ENCODE results near the gene TENM3. TPM values are rescaled to one million over a fixed set of nuclear protein-coding genes. Genes with fewer than 3 reads are reported as not detected.

The TENM3 gene
- total and polyA plus RNA-seq, 10 of the 15 experiments (the other 5 are each of a cell fraction or from before 2014, with no cell fraction given), result 0.01 to 1.7 (median 0.08) TPM; not detected in 2

GRCh38 chr4:182758273-182758672 lies 515.1 kb downstream of the TENM3 start:
- intact Hi-C loops (cut with micrococcal nuclease; ENCODE audit: unreplicated experiment) (no loop called here), in situ Hi-C loops (cut with MboI) (no loop called here)
- H2AFZ ChIP-seq (ENCODE audit: control insufficient read depth, low read depth, low read length), result no peak overlapping the region
- no TSS peak for BruUV-seq (replicated peaks)
- H3K4me2 ChIP-seq (ENCODE audit: control insufficient read depth, insufficient read depth), result no peak overlapping the region
- DNase-seq (ENCODE audit: low read depth, low spot score) (no peak), FAIRE-seq (no peak), ATAC-seq (no peak)
- RAD21 ChIA-PET (ENCODE audit: unreplicated experiment), result no interaction called here
- H3K9me3 ChIP-seq (replicated peaks; ENCODE audit: control insufficient read depth, insufficient read depth, low read length), result no peaks in the 10 kb centered on the region
- no peaks in the 10 kb centered on the region for H3K79me2 ChIP-seq (ENCODE audit: control insufficient read depth, insufficient read depth, low read length)
- no peaks in the 10 kb centered on the region for H3K36me3 ChIP-seq (ENCODE audit: control insufficient read depth in 2 of 2, insufficient read depth in 2 of 2, low read length in 1 of 2)
- H3K4me1 ChIP-seq (ENCODE audit: control insufficient read depth, insufficient read depth, low read length), result no peaks in the 10 kb centered on the region
- no peaks in the 10 kb centered on the region; a peak in 1 of 4 replicates for H3K27me3 ChIP-seq (replicated peaks in 1 of 2; ENCODE audit: control insufficient read depth in 2 of 2, insufficient read depth in 2 of 2, low read length in 1 of 2)
- TF ChIP-seq SMAD5 (IDR thresholded peaks at IDR 0.05; ENCODE audit: low read depth), result no peak
- no peak for TF ChIP-seq ZNF207 (IDR thresholded peaks at IDR 0.05; ENCODE audit: borderline replicate concordance)
- TF ChIP-seq NR2F1 (conservative IDR thresholded peaks at IDR 0.05), result no peak
- no peak for TF ChIP-seq RAD21 (IDR thresholded peaks at IDR 0.05; ENCODE audit: insufficient read depth, low read depth, low read length)
- no peak for TF ChIP-seq MAX (IDR thresholded peaks at IDR 0.05; ENCODE audit: low read depth, low read length)
- no peak for TF ChIP-seq SMAD1 (IDR thresholded peaks at IDR 0.05; ENCODE audit: low read depth, partially characterized antibody)
- TF ChIP-seq HDAC2 (IDR thresholded peaks at IDR 0.05), result no peak
- TF ChIP-seq SKIL (IDR thresholded peaks at IDR 0.05; ENCODE audit: low read depth, poor library complexity, severe bottlenecking), result no peak
- TF ChIP-seq ZNF622 (IDR thresholded peaks at IDR 0.05), result no peak
- TF ChIP-seq RELB (IDR thresholded peaks at IDR 0.05; ENCODE audit: low read depth), result no peak
- TF ChIP-seq ZZZ3 (IDR thresholded peaks at IDR 0.05; ENCODE audit: control insufficient read depth, insufficient read length, low read depth), result no peak
- H3K27ac ChIP-seq (ENCODE audit: control insufficient read depth, insufficient read depth), result no peak overlapping the region
- CTCF ChIA-PET, result no interaction called here
- no peak overlapping the region for H3K4me3 ChIP-seq
- H4K20me1 ChIP-seq (ENCODE audit: control insufficient read depth, insufficient read depth), result no peaks in the 10 kb centered on the region
- no peak overlapping the region for H3K9ac ChIP-seq (ENCODE audit: control insufficient read depth, insufficient read depth, low read length)
- POLR2A ChIA-PET, result no interaction called here
- 31% methylated on average over 12 of the region's 12 CpGs for WGBS (ENCODE audit: insufficient coverage, insufficient replicate concordance, low lambda C conversion rate, missing lambda C conversion rate)
- SMC1A ChIA-PET (ENCODE audit: uncharacterized antibody, unreplicated experiment), result no interaction called here

All from GM12878 (cell line).